ENCODE data around the gene SAMD3. TPM values are rescaled to one million over a fixed set of nuclear protein-coding genes. Genes with fewer than 3 reads are reported as not detected.
"Not testable (repeated sequence)": the region's sequence is repeated elsewhere in the genome, so short reads cannot be mapped to it uniquely, and the experiment has no call there.

SAMD3 gene
- total RNA-seq, 1 donor from 2014 or later = 72.3 TPM

- intact Hi-C loops (cut with micrococcal nuclease) = loop anchor here (2.0 to 5.0 kb wide), 2 partner anchors 40 to 105 kb away; partner anchors contain the start of gene SAMD3
Observed at GRCh38 chr6:130182466-130182865, 40.3 kb downstream of the SAMD3 start.

GRCh38 chr6:130178692-130179091, 44.1 kb downstream of the SAMD3 start:
- intact Hi-C loops (cut with micrococcal nuclease) = no loop called here

- intact Hi-C loops (cut with micrococcal nuclease) = no loop called here
Observed at GRCh38 chr6:130176378-130176777, 46.4 kb downstream of the SAMD3 start.

- intact Hi-C loops (cut with micrococcal nuclease) = not testable (repeated sequence)
Observed at GRCh38 chr6:130173377-130174004, 49.3 kb downstream of the SAMD3 start.

GRCh38 chr6:130170160-130170559, 52.6 kb downstream of the SAMD3 start:
- intact Hi-C loops (cut with micrococcal nuclease) = not testable (repeated sequence)

- intact Hi-C loops (cut with micrococcal nuclease) = no loop called here
Observed at GRCh38 chr6:130167655-130168054, 55.1 kb downstream of the SAMD3 start.

GRCh38 chr6:130164251-130164650, 58.5 kb downstream of the SAMD3 start:
- intact Hi-C loops (cut with micrococcal nuclease) = no loop called here

- intact Hi-C loops (cut with micrococcal nuclease) = no loop called here
Observed at GRCh38 chr6:130163266-130163665, 59.5 kb downstream of the SAMD3 start.

GRCh38 chr6:130162421-130162820, 60.3 kb downstream of the SAMD3 start:
- intact Hi-C loops (cut with micrococcal nuclease) = no loop called here

- intact Hi-C loops (cut with micrococcal nuclease) = no loop called here
Observed at GRCh38 chr6:130161683-130162404, 60.9 kb downstream of the SAMD3 start.

- intact Hi-C loops (cut with micrococcal nuclease) = no loop called here
Observed at GRCh38 chr6:130159956-130160355, 62.8 kb downstream of the SAMD3 start.

GRCh38 chr6:130158548-130158947, 64.2 kb downstream of the SAMD3 start:
- intact Hi-C loops (cut with micrococcal nuclease) = no loop called here

- intact Hi-C loops (cut with micrococcal nuclease) = no loop called here
Observed at GRCh38 chr6:130158056-130158455, 64.7 kb downstream of the SAMD3 start.

GRCh38 chr6:130156908-130157307, 65.8 kb downstream of the SAMD3 start:
- intact Hi-C loops (cut with micrococcal nuclease) = no loop called here

GRCh38 chr6:130152908-130153510, 69.7 kb downstream of the SAMD3 start:
- intact Hi-C loops (cut with micrococcal nuclease) = no loop called here

- intact Hi-C loops (cut with micrococcal nuclease) = no loop called here
Observed at GRCh38 chr6:130150906-130151305, 71.8 kb downstream of the SAMD3 start.

- intact Hi-C loops (cut with micrococcal nuclease) = not testable (repeated sequence)
Observed at GRCh38 chr6:130149016-130149415, 73.7 kb downstream of the SAMD3 start.

GRCh38 chr6:130148181-130148580, 74.6 kb downstream of the SAMD3 start:
- intact Hi-C loops (cut with micrococcal nuclease) = no loop called here

- intact Hi-C loops (cut with micrococcal nuclease) = no loop called here
Observed at GRCh38 chr6:130147111-130147510, 75.6 kb downstream of the SAMD3 start.

GRCh38 chr6:130143709-130144108, 79.0 kb downstream of the SAMD3 start:
- intact Hi-C loops (cut with micrococcal nuclease) = no loop called here

GRCh38 chr6:130140084-130140483, 82.7 kb downstream of the SAMD3 start:
- intact Hi-C loops (cut with micrococcal nuclease) = no loop called here

- intact Hi-C loops (cut with micrococcal nuclease) = loop anchor here (10.0 kb wide), 1 partner anchor 706 kb away; no protein-coding TSS in a partner anchor
Observed at GRCh38 chr6:130138909-130139242, 83.9 kb downstream of the SAMD3 start.
